ENCODE data around the gene TIMD4.
"Not testable (repeated sequence)": the region's sequence is repeated elsewhere in the genome, so short reads cannot be mapped to it uniquely, and the experiment has no call there.

TIMD4 gene

DNA sequence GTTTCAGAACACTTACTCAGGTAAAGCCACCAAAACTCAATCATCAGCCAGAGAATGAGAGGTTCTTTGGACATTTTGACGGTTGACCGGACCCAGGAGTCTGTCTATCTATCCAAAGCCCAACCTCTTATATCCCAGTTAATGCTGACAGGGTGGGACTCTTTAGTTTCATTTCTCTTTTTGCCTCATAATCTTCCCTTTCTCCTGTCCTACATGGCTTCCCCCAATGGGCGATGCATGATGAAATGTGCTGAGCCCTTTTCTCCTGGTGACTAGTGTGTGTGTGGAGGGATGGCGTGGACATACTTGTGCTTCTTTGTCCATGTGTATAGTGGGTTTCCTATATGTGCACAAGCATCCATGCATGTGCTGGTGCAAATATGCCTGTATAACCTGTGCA is at the start of gene TIMD4:
TSS of gene TIMD4 (minus strand) at position 102 of the 400 bp plus-strand sequence. CDS start at position 74, 28 bp downstream.
- DNase-seq = no peak

- no peak for DNase-seq
Measured at GRCh38 chr5:157006262-157006661, 43.2 kb upstream of the TIMD4 start.

DNA sequence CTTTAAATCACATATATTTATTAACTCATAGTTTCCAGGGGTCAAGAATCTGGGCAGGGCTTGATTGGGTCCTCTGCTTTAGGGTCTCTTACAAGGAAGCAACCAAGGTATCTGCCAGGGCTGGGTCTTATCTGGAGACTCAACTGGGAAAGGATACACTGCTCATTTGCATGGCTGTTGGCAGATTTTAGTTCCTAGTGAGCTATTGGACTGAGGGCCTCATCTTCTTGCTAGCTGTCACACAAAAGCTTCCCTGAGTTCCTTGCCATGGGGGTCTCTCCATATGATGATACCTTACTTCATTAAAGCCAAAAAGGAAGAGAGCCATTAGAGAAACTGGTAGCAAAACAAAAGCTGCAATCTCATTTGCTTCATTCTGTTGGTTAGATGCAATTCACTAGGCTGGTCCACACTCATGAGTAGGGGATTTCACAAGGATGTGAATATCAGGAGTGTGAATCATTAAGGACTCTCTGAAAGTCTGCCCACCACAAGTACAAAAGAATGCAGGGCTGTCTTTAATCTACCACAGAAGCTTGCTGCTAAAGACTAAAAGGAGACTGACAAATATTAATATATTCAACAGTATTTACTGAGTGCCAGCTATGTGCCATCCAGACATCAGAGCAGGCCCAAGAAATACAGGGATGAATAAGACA is 42.0 kb upstream of the TIMD4 start:
- no peak for DNase-seq

GRCh38 chr5:156991714-156992113 is 28.7 kb upstream of the TIMD4 start:
- no peak for DNase-seq

DNA sequence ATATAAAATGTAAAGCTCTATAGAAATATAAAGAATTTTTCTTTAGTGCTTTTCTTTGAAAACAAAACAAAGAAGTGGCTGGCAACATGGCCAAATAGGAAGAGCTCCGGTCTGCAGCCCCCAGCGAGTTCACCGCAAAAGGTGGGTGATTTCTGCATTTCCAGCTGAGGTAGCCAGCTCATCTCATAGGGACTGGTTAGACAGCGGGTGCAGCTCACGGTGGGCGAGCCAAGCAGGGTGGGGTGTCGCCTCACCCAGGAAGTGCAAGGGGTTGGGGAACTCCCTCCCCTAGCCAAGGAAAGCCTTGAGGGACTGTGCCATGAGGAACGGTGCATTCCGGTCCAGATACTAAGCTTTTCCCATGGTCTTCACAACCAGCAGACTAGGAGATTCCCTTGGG is 21.0 kb upstream of the TIMD4 start:
- DNase-seq = no peak

- no peak for DNase-seq
Measured at GRCh38 chr5:156981481-156981880, 18.5 kb upstream of the TIMD4 start.

GRCh38 chr5:156974328-156974727 is 11.3 kb upstream of the TIMD4 start:
- no peak for DNase-seq

- DNase-seq = no peak
Measured at GRCh38 chr5:156971848-156972525, 9.0 kb upstream of the TIMD4 start.

GRCh38 chr5:156971415-156971814 is 8.4 kb upstream of the TIMD4 start:
- DNase-seq = no peak

DNA sequence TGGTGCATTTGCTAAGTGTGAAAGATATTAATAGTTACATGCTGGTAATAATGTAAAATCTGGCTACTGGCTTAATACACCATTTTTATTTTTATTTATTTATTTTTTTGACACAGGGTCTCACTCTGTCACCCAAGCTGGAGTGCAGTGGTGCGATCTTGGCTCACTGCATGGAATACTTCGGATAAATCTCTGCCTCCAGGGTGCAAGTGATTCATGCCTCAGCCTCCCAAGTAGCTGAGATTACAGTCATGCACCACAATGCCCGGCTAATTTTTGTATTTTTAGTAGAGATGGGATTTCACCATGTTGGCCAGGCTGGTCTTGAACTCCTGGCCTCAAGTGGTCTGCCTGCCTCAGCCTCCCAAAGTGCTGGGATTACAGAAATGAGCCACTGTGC is 4.4 kb upstream of the TIMD4 start:
- DNase-seq = not testable (repeated sequence)

DNA sequence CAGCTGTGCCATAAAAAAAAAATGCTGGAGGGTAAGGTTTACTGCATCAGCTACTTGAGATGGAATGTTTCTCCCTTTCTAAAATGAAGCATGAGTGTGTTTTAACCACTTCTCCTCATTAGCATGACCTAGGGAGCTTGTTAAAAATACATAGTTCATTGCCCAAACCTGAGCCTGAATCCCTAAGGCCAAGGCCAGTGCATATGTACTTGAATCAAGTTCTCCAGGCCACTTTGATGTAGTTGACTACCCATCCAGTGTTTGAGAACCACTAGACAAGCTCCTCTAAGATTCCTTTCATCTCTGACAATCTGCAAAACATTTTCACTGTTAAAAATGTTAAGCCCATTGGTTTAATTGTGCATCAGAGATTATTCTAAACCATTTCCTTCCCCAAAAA is 6.7 kb downstream of the TIMD4 start:
- no peak for DNase-seq

DNA sequence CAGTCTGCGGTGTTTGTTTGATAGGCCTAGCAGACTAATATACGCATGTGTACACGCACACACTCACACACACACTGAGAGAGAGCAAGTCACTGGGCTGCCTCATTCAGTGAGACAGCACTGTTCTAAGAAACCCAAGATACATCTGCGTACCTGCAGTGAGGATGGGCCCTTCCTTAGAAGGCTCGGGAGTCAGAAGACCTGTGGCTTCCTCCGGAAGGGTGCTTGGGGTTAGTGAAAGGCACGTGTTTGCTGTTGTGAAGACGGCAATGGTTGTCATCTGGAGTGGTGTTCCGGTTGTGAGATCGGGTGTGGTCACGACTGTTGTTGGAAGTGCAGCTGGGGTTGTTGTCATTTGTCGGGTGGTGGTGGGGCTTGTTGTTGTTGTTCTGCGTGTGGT is 11.7 kb downstream of the TIMD4 start:
- DNase-seq = no peak

DNA sequence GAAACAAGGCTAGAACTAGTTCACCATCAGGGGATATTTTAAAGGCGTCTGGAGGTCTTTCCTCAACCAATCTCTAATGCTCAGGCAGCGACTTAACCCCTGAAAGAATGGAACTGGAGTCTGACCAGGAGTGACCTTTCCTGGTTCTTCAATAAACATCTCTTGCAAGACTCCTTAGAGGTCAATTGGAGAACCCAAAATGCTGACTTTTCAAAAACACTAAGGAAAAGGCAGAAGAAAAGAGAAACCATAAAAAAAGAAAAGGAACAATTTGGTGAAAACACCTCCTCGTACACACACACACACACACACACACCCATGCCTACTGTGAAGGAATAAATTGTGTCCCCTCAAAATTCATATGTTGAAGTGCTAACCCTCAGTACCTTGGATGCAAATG is 12.3 kb downstream of the TIMD4 start:
- DNase-seq = no peak

- no peak for DNase-seq
Measured at GRCh38 chr5:156949424-156949823, 13.6 kb downstream of the TIMD4 start.

GRCh38 chr5:156947925-156948324 is 15.1 kb downstream of the TIMD4 start:
- no peak for DNase-seq

DNA sequence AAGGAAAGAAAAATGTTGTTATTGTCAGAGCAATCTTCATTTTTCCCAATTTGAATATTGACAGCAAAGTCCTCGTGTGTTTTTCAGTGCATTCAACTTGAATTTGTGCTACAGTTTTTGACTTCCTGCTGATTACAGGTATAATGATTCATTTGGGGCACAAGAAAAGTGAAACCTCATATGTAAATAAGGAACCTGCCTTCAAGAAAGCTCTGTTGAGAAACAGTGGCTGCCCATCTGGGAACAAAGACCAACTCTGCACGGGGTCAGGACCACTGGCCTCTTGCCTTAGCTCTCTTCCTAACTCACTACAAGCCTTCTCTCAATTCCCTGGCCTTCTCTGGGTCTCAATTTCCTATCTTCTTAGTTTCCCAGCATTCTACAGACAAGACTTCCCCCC is 21.0 kb downstream of the TIMD4 start:
- no peak for DNase-seq

DNA sequence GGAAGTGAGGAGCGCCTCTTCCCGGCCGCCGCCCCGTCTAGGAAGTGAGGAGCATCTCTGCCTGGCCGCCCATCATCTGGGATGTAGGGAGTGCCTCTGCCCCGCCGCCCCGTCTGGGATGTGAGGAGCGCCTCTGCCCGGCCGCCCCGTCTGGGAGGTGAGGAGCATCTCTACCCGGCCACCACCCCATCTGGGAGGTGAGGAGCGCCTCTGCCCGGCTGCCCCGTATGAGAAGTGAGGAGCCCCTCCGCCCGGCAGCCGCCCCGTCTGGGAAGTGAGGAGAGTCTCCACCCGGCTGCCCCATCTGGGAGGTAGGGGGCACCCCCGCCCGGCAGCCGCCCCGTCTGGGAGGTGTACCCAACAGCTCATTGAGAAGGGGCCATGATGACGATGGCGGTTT is 22.6 kb downstream of the TIMD4 start:
- DNase-seq = not testable (repeated sequence)

DNA sequence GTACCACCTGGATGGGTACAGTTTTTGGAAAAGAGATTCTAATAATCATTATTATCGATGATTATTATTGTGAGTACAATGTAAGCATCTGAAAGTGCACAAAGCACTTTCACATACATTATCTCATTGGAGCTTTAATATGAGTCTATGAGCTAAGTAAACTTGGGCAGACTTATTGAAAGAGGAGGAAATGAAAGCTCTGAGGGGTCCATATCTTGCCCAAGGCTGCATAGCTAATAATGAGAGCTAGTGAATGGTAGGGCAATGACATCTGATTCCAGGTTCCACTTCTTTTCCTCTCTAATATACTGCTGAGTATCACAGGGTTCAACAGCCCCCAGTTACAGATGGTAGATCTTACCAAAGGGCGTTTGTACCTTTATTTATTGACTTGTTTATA is 26.1 kb downstream of the TIMD4 start:
- DNase-seq = no peak

GRCh38 chr5:156934450-156935211 is 28.4 kb downstream of the TIMD4 start:
- DNase-seq = peak; percentile 67 to 69

GRCh38 chr5:156929366-156929948 is 33.6 kb downstream of the TIMD4 start:
- no peak for DNase-seq

- no peak for DNase-seq
Measured at GRCh38 chr5:156927545-156927944, 35.5 kb downstream of the TIMD4 start.

DNA sequence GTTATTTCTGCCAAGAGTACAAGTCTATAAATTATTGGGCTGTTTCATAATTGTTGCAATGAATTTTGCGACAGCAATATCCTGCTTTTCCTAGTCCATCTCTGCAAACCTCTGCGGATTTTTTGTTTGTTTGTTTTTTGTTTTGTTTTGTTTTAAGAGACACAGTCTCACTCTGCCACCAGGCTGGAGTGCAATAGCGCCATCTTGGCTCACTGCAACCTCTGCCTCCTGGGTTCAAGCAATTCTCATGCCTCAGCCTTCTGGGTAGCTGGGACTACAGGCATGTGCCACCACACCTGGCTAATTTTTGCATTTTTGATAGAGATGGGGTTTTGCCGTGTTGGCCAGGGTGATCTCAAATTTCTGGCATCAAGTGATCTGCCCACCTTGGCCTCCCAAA is 37.3 kb downstream of the TIMD4 start:
- DNase-seq = not testable (repeated sequence)

DNA sequence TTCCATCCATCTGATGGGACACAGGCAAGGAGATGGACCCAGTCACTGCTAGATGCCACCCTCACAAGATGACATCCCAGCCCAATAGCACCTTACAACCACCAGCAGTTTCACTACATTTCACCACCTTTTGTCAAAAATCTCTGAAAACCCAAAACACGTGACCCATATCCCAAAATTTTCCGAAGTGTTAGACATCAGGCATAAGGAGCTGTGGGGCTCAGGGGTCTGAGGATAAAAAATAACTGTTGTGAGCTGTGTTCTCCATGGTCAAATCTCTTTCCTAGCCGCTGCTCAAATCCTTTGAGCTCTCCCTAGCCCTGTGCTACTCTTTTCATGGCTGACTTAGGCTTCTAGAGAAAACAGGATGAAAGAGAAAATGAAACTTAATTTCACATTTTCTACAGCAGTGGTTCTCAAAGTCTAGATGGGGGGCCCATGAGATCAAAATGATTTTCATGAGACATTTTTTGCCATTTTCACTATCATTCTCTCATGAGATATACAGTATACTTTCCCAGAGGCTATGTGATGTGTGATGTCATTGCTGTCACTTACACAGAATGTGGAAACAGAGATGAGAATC is 40.7 kb downstream of the TIMD4 start:
- no peak for DNase-seq

Measured in stimulated activated CD4-positive, alpha-beta T cell treated with anti-CD3 and anti-CD28 coated beads, Interleukin-2, amount 100 ng/mL, for 24 hours (primary cell).